Endothelial cell of umbilical vein (primary cell): ENCODE data around the gene SEMA3A. TPM values are rescaled to one million over a fixed set of nuclear protein-coding genes. Genes with fewer than 3 reads are reported as not detected.
A peak's percentile ranks its signal among the peaks of the same experiment; 100 is the strongest.

Experiments used
- BruUV-seq: library from RNA; stranded (reverse); fragments of 400-500 nt; replicated peaks from 2 replicates; lab custom pipeline; 2021; lab: Mats Ljungman, UMichigan
- CTCF ChIA-PET: fragments of 300-600, 350-600 bp; sonication (Branson Sonifier 250); formaldehyde crosslinking; loops from one replicate; lab custom pipeline; 2021; ENCODE audit warnings: antibody characterized with exemption, inconsistent platforms; lab: Charles Lee
- POLR2A ChIA-PET: fragments of 300-600, 350-600 bp; sonication (Branson Sonifier 250); formaldehyde crosslinking; loops from one replicate; lab custom pipeline; 2021; ENCODE audit warnings: antibody characterized with exemption, inconsistent platforms; lab: Charles Lee
- DNase-seq: peaks from one replicate; pipeline ENCODE4 v3.0.0-alpha.2; 2011; ENCODE audit warnings: low read depth, low spot score
- FAIRE-seq: peaks from 2 replicates; lab custom pipeline; 2011; peaks lifted over from hg19 to GRCh38; lab: Jason Lieb, UNC
- H2AFZ ChIP-seq: 2 replicates; pipeline ENCODE4 v1.6.0; 2012; ENCODE audit warnings: low read depth, low read length, control low read depth, inconsistent platforms
- H3K27ac ChIP-seq: 2 replicates; pipeline ENCODE4 v1.5.1; 2011; ENCODE audit warnings: low read depth, mild to moderate bottlenecking, control low read depth, low read length, moderate library complexity; ENCODE audit not compliant: insufficient read depth
- H3K27me3 ChIP-seq, 2 experiments: 2 replicates each; pipeline versions ENCODE4 v1.6.0 to v1.6.1; 2011; ENCODE audit warnings: low read length in 2 of 2, mixed read lengths in 1 of 2; ENCODE audit not compliant: control insufficient read depth in 2 of 2, insufficient read depth in 2 of 2
- H3K36me3 ChIP-seq, 2 experiments: 2 replicates in 1 of 2; 3 replicates in 1 of 2; pipeline ENCODE4 v1.5.1; 2011; ENCODE audit warnings: low read length in 2 of 2, mild to moderate bottlenecking in 1 of 2, moderate library complexity in 1 of 2; ENCODE audit not compliant: control insufficient read depth in 2 of 2, insufficient read depth in 2 of 2; ENCODE audit errors: extremely low read depth in 1 of 2
- H3K4me1 ChIP-seq: 3 replicates; pipeline ENCODE4 v1.5.1; 2011; ENCODE audit warnings: mild to moderate bottlenecking, low read length; ENCODE audit not compliant: control insufficient read depth, insufficient read depth; ENCODE audit errors: extremely low read depth
- H3K4me2 ChIP-seq: 2 replicates; pipeline ENCODE4 v1.6.1; 2011; ENCODE audit warnings: low read length, control low read depth, mixed read lengths; ENCODE audit not compliant: insufficient read depth
- H3K4me3 ChIP-seq, 3 experiments: fragments of 200-600 bp in 1 of 3; sonication (generic), shearing (Covaris generic) in 1 of 3; replicated peaks in 1 of 3; 2 replicates each; pipeline ENCODE4 v1.5.1; 2011 to 2016; ENCODE audit warnings: control low read depth in 3 of 3, low read length in 3 of 3, mild to moderate bottlenecking in 2 of 3, inconsistent platforms in 1 of 3, low read depth in 1 of 3, moderate library complexity in 1 of 3; ENCODE audit not compliant: insufficient read depth in 1 of 3
- H3K79me2 ChIP-seq: 2 replicates; pipeline ENCODE4 v1.6.0; 2012; ENCODE audit warnings: low read length, inconsistent platforms; ENCODE audit not compliant: control insufficient read depth, insufficient read depth
- H3K9ac ChIP-seq: replicated peaks from 2 replicates; pipeline ENCODE3; 2011; ENCODE audit warnings: low read length, control low read depth; ENCODE audit not compliant: insufficient read depth; ENCODE audit errors: extremely low read depth
- H3K9me1 ChIP-seq: replicated peaks from 3 replicates; pipeline ENCODE4 v1.6.0; 2011; ENCODE audit warnings: mild to moderate bottlenecking, low read length; ENCODE audit not compliant: control insufficient read depth, insufficient read depth; ENCODE audit errors: extremely low read depth
- H3K9me3 ChIP-seq: replicated peaks from 2 replicates; pipeline ENCODE4 v1.5.1; 2012; ENCODE audit warnings: low read length, inconsistent platforms; ENCODE audit not compliant: control insufficient read depth, insufficient read depth
- H4K20me1 ChIP-seq: replicated peaks from 2 replicates; pipeline ENCODE3; 2011; ENCODE audit warnings: mild to moderate bottlenecking, low read length; ENCODE audit not compliant: control insufficient read depth, insufficient read depth; ENCODE audit errors: extremely low read depth
- EZH2 ChIP-seq: IDR thresholded peaks from 2 replicates; pipeline ENCODE4 v1.6.1; 2012; ENCODE audit warnings: borderline replicate concordance, low read depth, mild to moderate bottlenecking, moderate library complexity, low read length, inconsistent platforms; ENCODE audit not compliant: severe bottlenecking
- FOS ChIP-seq: IDR thresholded peaks from 2 replicates; pipeline ENCODE4 v1.6.1; 2011; ENCODE audit warnings: mild to moderate bottlenecking, low read length, moderate library complexity, borderline replicate concordance; ENCODE audit not compliant: insufficient read depth
- GATA2 ChIP-seq: IDR thresholded peaks from 2 replicates; pipeline ENCODE4 v1.7.0; 2011; ENCODE audit warnings: low read depth, mild to moderate bottlenecking, moderate library complexity, mixed read lengths, low read length; ENCODE audit not compliant: insufficient read length, insufficient read depth
- JUN ChIP-seq: IDR thresholded peaks from 2 replicates; pipeline ENCODE4 v1.6.1; 2011; ENCODE audit warnings: borderline replicate concordance, low read depth; ENCODE audit not compliant: insufficient read length, insufficient read depth
- MYC ChIP-seq: IDR thresholded peaks from one replicate; pipeline ENCODE4 v1.6.1; 2011; ENCODE audit warnings: mild to moderate bottlenecking, low read depth, low read length
- POLR2A ChIP-seq: IDR thresholded peaks from 2 replicates; pipeline ENCODE4 v1.6.1; 2012; ENCODE audit warnings: low read depth, mild to moderate bottlenecking, control low read depth, low read length
- POLR2AphosphoS5 ChIP-seq: IDR thresholded peaks from 2 replicates; pipeline ENCODE4 v1.6.1; 2012; ENCODE audit warnings: low read depth, mild to moderate bottlenecking, control low read depth, low read length, moderate library complexity; ENCODE audit not compliant: insufficient read depth
- dilution Hi-C: fragments of 300-500 bp; cut with MboI; formaldehyde crosslinking; loops from one replicate; pipeline ENCODE4 v1.15.0; 2019; ENCODE audit warnings: low sequenced_read_pairs; ENCODE audit not compliant: extremely low pct_ligation_motif_present
- intact Hi-C: fragments of 100-400 bp; cut with micrococcal nuclease; formaldehyde crosslinking; loops from one replicate; pipeline ENCODE4 v1.10.0; 2022
- polyA plus RNA-seq, 4 experiments: library from polyadenylated mRNA; depleted of rRNA in 3 of 4; stranded (reverse) in 3 of 4; unstranded in 1 of 4; fragments of >200 nt; gene quantifications; 2 replicates each; pipeline versions ENCODE4 v1.2.1 to v1.2.3, GENCODE V29; 2011 to 2012; ENCODE audit warnings: missing spikeins in 1 of 4
- total RNA-seq: library from RNA; stranded (reverse); gene quantifications from 2 replicates; pipeline ENCODE4 v1.2.3, GENCODE V29; 2021
- TF ChIP-seq, protein P1 (sequence below): IDR thresholded peaks from 2 replicates; pipeline ENCODE4 v1.6.1; 2011; ENCODE audit not compliant: insufficient read depth, insufficient read length
- TF ChIP-seq, protein P2 (sequence below), 2 donors: IDR thresholded peaks; 1 replicate in 1 of 2; 2 replicates in 1 of 2; pipeline ENCODE4 v1.5.1; 2011; ENCODE audit warnings: low read length in 2 of 2, mild to moderate bottlenecking in 2 of 2, moderate library complexity in 2 of 2, control low read depth in 1 of 2, inconsistent platforms in 1 of 2, low read depth in 1 of 2; ENCODE audit not compliant: insufficient read depth in 1 of 2; ENCODE audit errors: extremely low read depth in 1 of 2

SEMA3A gene
- total and polyA plus RNA-seq, 2 donors (not counting 3 experiments of a cell fraction or from before 2014, with no cell fraction given), result 0.68 to 1.2 TPM

DNA sequence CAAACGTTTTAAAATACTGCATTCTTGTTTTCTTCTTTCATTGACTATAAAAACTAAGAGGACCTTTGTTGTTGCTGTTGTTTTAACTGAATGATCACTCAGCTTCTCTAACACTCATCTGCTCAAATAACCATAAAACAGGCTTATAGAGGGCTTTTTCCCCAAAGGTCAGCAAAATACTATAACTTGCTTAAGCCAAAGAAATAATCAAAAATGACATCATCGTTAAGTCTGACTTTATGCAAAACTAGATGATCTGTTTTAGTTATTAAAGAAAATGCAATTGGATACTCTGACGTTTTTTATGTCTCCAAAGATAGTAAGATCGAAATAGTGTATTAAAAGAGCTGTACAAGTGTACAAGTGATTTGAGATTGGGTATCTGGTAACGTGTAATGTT, 152.9 kb downstream of the SEMA3A start:
- H3K27me3 ChIP-seq, result no peaks in the 10 kb centered on the region
- no peaks in the 10 kb centered on the region for H3K9me3 ChIP-seq
- TF ChIP-seq JUN, result no peak
- FAIRE-seq, result no peak
- TSS peak; percentile 14 for BruUV-seq
- no peaks in the 10 kb centered on the region for H3K79me2 ChIP-seq
- intact Hi-C loops, result no loop called here
- H2AFZ ChIP-seq, result peak overlapping the region; percentile 71
- H3K9me1 ChIP-seq, result no peaks in the 10 kb centered on the region
- CTCF ChIA-PET, result interaction anchor here (1.4 to 1.6 kb wide), 2 partner anchors 32 to 981 kb away, joined by 3 to 5 read pairs; no protein-coding TSS in a partner anchor
- H3K4me2 ChIP-seq, result no peak overlapping the region
- no peak overlapping the region for H3K9ac ChIP-seq
- dilution Hi-C loops, result no loop called here
- DNase-seq, result no peak
- POLR2A ChIA-PET, result no interaction called here
- no peak overlapping the region for H3K4me3 ChIP-seq
- H4K20me1 ChIP-seq, result no peaks in the 10 kb centered on the region
- no peaks in the 10 kb centered on the region for H3K36me3 ChIP-seq
- peak overlapping the region; percentile 35 for H3K27ac ChIP-seq
- H3K4me1 ChIP-seq, result peaks cover 13% of the 10 kb centered on the region

DNA sequence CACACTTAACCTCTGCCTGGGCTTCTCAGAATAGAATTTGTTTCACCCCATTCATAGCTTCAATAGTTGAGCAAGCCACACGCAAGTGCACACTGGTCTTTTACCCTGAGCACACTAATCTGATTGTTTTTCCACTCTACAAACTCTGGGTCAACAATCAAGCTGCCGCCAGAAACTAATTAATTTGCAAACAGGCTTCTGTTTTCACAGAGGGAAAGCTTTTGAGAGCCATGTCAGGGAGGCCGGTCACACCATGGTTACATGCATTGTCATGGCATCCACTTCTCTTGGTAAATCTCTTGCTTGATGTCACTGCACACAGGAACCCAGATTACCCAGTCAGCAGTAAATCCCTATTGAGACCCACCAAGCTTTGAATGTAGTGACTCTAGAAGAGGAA, 154.2 kb downstream of the SEMA3A start:
- H3K79me2 ChIP-seq, result no peaks in the 10 kb centered on the region
- H3K4me3 ChIP-seq, result no peak overlapping the region
- H3K4me2 ChIP-seq, result no peak overlapping the region
- BruUV-seq, result no TSS peak
- POLR2A ChIA-PET, result no interaction called here
- CTCF ChIA-PET, result interaction anchor here (0.9 to 1.1 kb wide), 2 partner anchors 12 to 33 kb away, joined by 3 to 4 read pairs; no protein-coding TSS in a partner anchor
- H3K9ac ChIP-seq, result no peak overlapping the region
- no peaks in the 10 kb centered on the region for H3K36me3 ChIP-seq
- peaks cover 13% of the 10 kb centered on the region for H3K4me1 ChIP-seq
- TF ChIP-seq POLR2AphosphoS5, result no peak
- no peak for TF ChIP-seq FOS
- TF ChIP-seq EZH2, result no peak
- TF ChIP-seq POLR2A, result no peak
- TF ChIP-seq, protein P1, sequence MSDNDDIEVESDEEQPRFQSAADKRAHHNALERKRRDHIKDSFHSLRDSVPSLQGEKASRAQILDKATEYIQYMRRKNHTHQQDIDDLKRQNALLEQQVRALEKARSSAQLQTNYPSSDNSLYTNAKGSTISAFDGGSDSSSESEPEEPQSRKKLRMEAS, result no peak
- TF ChIP-seq GATA2, result no peak
- TF ChIP-seq, protein P2, sequence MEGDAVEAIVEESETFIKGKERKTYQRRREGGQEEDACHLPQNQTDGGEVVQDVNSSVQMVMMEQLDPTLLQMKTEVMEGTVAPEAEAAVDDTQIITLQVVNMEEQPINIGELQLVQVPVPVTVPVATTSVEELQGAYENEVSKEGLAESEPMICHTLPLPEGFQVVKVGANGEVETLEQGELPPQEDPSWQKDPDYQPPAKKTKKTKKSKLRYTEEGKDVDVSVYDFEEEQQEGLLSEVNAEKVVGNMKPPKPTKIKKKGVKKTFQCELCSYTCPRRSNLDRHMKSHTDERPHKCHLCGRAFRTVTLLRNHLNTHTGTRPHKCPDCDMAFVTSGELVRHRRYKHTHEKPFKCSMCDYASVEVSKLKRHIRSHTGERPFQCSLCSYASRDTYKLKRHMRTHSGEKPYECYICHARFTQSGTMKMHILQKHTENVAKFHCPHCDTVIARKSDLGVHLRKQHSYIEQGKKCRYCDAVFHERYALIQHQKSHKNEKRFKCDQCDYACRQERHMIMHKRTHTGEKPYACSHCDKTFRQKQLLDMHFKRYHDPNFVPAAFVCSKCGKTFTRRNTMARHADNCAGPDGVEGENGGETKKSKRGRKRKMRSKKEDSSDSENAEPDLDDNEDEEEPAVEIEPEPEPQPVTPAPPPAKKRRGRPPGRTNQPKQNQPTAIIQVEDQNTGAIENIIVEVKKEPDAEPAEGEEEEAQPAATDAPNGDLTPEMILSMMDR (IDR thresholded peaks at IDR 0.05; ENCODE audit: extremely low read depth in 1 of 2, insufficient read depth in 1 of 2, low read depth in 1 of 2, low read length in 2 of 2), result no peak
- TF ChIP-seq JUN, result no peak
- no peak for TF ChIP-seq MYC
- H3K27ac ChIP-seq, result no peak overlapping the region
- H3K27me3 ChIP-seq, result no peaks in the 10 kb centered on the region
- FAIRE-seq (no peak), DNase-seq (no peak)
- no peak overlapping the region for H2AFZ ChIP-seq
- intact Hi-C loops (no loop called here), dilution Hi-C loops (no loop called here)
- H3K9me1 ChIP-seq, result no peaks in the 10 kb centered on the region
- H4K20me1 ChIP-seq, result no peaks in the 10 kb centered on the region
- no peaks in the 10 kb centered on the region for H3K9me3 ChIP-seq
